GM23248 (cell line): Measurements from ENCODE around the gene COL11A1. TPM values are rescaled to one million over a fixed set of nuclear protein-coding genes. Genes with fewer than 3 reads are reported as not detected.

Experiments used
- DNase-seq: peaks from one replicate; pipeline ENCODE4 v3.0.0-alpha.2; 2015
- H2AFZ ChIP-seq: fragments of 200-600 bp; sonication (generic); 2 replicates; pipeline ENCODE4 v1.6.1; 2016; ENCODE audit warnings: antibody characterized with exemption
- H3F3A ChIP-seq: fragments of 200-600 bp; sonication (generic); 2 replicates; pipeline ENCODE4 v1.6.1; 2016; ENCODE audit warnings: mild to moderate bottlenecking, antibody characterized with exemption, mixed run types; ENCODE audit not compliant: insufficient read depth
- H3K27ac ChIP-seq: fragments of 200-600 bp; sonication (generic); 2 replicates; pipeline ENCODE4 v1.5.1; 2016; ENCODE audit warnings: mild to moderate bottlenecking
- H3K27me3 ChIP-seq: fragments of 200-600 bp; sonication (generic); replicated peaks from 2 replicates; pipeline ENCODE4 v1.6.1; 2016; ENCODE audit warnings: mild to moderate bottlenecking; ENCODE audit not compliant: insufficient read depth
- H3K36me3 ChIP-seq: fragments of 200-600 bp; sonication (generic); 2 replicates; pipeline ENCODE4 v1.6.1; 2016; ENCODE audit warnings: low read depth, mild to moderate bottlenecking
- H3K4me1 ChIP-seq: fragments of 200-600 bp; sonication (generic); 2 replicates; pipeline ENCODE4 v1.6.1; 2016; ENCODE audit warnings: mild to moderate bottlenecking; ENCODE audit not compliant: insufficient read depth
- H3K4me2 ChIP-seq: fragments of 200-600 bp; sonication (generic); one replicate; pipeline ENCODE4 v1.6.1; 2016; ENCODE audit warnings: mild to moderate bottlenecking; ENCODE audit not compliant: unreplicated experiment
- H3K4me3 ChIP-seq: fragments of 200-600 bp; sonication (generic); 2 replicates; pipeline ENCODE4 v1.5.1; 2016; ENCODE audit warnings: mild to moderate bottlenecking
- H3K79me2 ChIP-seq: fragments of 200-600 bp; sonication (generic); 2 replicates; pipeline ENCODE4 v1.6.1; 2016; ENCODE audit warnings: mild to moderate bottlenecking; ENCODE audit not compliant: insufficient read depth
- H3K9ac ChIP-seq: fragments of 200-600 bp; sonication (generic); 2 replicates; pipeline ENCODE4 v1.6.1; 2016; ENCODE audit warnings: mild to moderate bottlenecking
- H3K9me2 ChIP-seq: fragments of 200-600 bp; sonication (generic); 2 replicates; pipeline ENCODE4 v1.6.1; 2016; ENCODE audit warnings: mixed run types, mild to moderate bottlenecking, moderate library complexity; ENCODE audit not compliant: insufficient read depth
- H3K9me3 ChIP-seq: fragments of 200-600 bp; sonication (generic); one replicate; pipeline ENCODE4 v1.6.1; 2017; ENCODE audit warnings: low read depth
- H4K20me1 ChIP-seq: fragments of 200-600 bp; sonication (generic); 2 replicates; pipeline ENCODE4 v1.6.0; 2016; ENCODE audit not compliant: insufficient read depth
- EZH2 ChIP-seq: fragments of 200-600 bp; sonication (generic); IDR thresholded peaks from 2 replicates; pipeline ENCODE4 v1.6.1; 2018; ENCODE audit warnings: antibody characterized with exemption, mild to moderate bottlenecking; ENCODE audit not compliant: insufficient read depth, poor library complexity, severe bottlenecking
- EZH2phosphoT487 ChIP-seq: fragments of 200-600 bp; sonication (generic); IDR thresholded peaks from 2 replicates; pipeline ENCODE4 v1.6.1; 2018; ENCODE audit warnings: antibody characterized with exemption, moderate library complexity, mild to moderate bottlenecking, low read depth; ENCODE audit not compliant: insufficient read depth
- WGBS, 2 experiments: methylation state at CpG; one replicate each; pipeline ENCODE4 v1.1.6; 2015 to 2017; ENCODE audit warnings: low lambda C conversion rate in 2 of 2, low coverage in 1 of 2; ENCODE audit errors: missing lambda C conversion rate in 2 of 2; 5-methylcytosine and 5-hydroxymethylcytosine counted together
- in situ Hi-C: fragments of 300-500 bp; cut with MboI; formaldehyde crosslinking; loops from 2 replicates; pipeline ENCODE4 v1.15.0; 2020
- polyA plus RNA-seq: library from polyadenylated mRNA; unstranded; fragments of >200 nt; fragmentation: Nextera tagmentation; extraction: Ambion mirVana; gene quantifications from 2 replicates; pipeline ENCODE4 v1.2.1, GENCODE V29; 2016
- total RNA-seq: library from RNA; depleted of rRNA; stranded (reverse); fragments of >200 nt; shearing (Covaris generic); gene quantifications from 2 replicates; pipeline ENCODE4 v1.2.3, GENCODE V29; 2014

COL11A1 gene
- total and polyA plus RNA-seq, 2 experiments from 2014 or later: 7.1 to 10.2 TPM

- in situ Hi-C loops: no loop called here
- H3K9me3 ChIP-seq: no peaks in the 10 kb centered on the region
- H3K4me3 ChIP-seq: no peak overlapping the region
- DNase-seq: no peak
- TF ChIP-seq EZH2phosphoT487 (no peak), EZH2 (no peak)
- 28 to 35% methylated on average over 2 of the region's 2 CpGs for whole genome bisulfite sequencing, 2 experiments
- H3K36me3 ChIP-seq: no peaks in the 10 kb centered on the region
- H3K27ac ChIP-seq: no peak overlapping the region
- H2AFZ ChIP-seq: no peak overlapping the region
- no peaks in the 10 kb centered on the region for H3K27me3 ChIP-seq
- peaks cover 16% of the 10 kb centered on the region for H3K4me1 ChIP-seq
- H3F3A ChIP-seq: peaks cover 4% of the 10 kb centered on the region; the same call in 1 of the 2 replicates
- no peak overlapping the region for H3K4me2 ChIP-seq
- no peaks in the 10 kb centered on the region for H3K9me2 ChIP-seq
- no peaks in the 10 kb centered on the region for H4K20me1 ChIP-seq
- H3K79me2 ChIP-seq: no peaks in the 10 kb centered on the region
- no peak overlapping the region for H3K9ac ChIP-seq
Measured at GRCh38 chr1:103125219-103125618, 16.9 kb upstream of the COL11A1 start.

DNA sequence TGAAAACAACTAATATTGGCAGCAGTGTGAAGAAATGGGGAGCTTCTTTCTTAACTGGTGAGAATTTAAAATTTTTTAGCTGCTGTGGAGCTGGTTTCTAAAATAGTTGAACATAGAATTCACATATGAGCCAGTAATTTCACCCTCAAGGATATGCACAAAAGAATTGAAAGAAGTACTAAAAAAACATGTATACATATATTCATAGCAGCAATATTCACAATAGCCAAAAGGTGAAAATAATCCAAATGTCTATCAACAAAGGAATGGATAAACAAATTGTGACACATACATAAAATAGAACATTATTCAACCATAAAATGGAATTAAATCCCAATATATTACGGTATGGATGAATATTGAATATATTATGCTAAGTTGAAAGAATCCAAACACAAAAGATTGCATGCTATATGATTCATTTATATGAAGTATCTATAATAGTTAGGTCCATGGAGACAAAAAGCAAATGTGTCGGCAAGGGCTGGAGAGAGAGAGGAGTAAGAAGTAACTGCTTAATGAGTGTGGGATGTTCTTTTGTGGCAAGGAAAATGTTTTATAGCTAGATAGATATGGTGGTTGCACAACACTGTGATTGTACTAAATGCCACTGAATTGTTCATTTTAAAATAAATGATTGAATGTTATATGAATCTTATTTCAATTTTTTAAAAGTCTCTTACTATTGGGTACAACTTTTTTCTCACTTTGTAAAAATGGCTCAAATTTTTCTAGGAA, 14.8 kb upstream of the COL11A1 start:
- H4K20me1 ChIP-seq: no peaks in the 10 kb centered on the region
- no peaks in the 10 kb centered on the region for H3K9me2 ChIP-seq
- no peak overlapping the region for H3K4me2 ChIP-seq
- no peak overlapping the region for H3K27ac ChIP-seq
- no peak for DNase-seq
- no peaks in the 10 kb centered on the region for H3K27me3 ChIP-seq
- no peak overlapping the region for H2AFZ ChIP-seq
- WGBS, 2 experiments: 18 to 20% methylated on average over 2 of the region's 2 CpGs
- H3K36me3 ChIP-seq: no peaks in the 10 kb centered on the region
- H3K9me3 ChIP-seq: no peaks in the 10 kb centered on the region
- TF ChIP-seq EZH2phosphoT487 (no peak), EZH2 (no peak)
- in situ Hi-C loops: loop anchor here (25.0 kb wide), 1 partner anchor 339 kb away; no protein-coding TSS in a partner anchor
- H3K4me3 ChIP-seq: no peak overlapping the region
- H3F3A ChIP-seq: no peaks in the 10 kb centered on the region
- no peaks in the 10 kb centered on the region for H3K79me2 ChIP-seq
- no peak overlapping the region for H3K9ac ChIP-seq
- peaks cover 1% of the 10 kb centered on the region; the same call in 1 of the 2 replicates for H3K4me1 ChIP-seq

DNA sequence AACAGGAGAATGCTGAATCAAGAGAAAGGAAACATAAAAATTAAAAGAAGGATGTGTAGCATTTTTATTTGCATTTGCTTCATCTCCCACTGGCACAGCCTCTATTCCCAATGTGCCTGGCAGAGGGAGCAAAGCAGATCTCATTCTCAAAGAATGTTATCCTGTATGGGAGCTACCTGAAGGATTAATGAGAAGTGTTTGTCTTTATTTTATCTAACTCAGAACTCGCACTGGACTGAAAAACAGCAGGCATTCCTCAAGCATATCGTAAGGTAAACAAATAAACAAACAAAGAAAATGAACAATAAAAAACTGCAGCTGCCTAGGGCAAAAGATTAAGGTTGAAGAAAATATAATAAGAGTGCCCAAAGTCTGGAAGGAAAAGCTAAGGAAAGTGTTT, 12.7 kb upstream of the COL11A1 start:
- in situ Hi-C loops: loop anchor here (25.0 kb wide), 1 partner anchor 341 kb away; no protein-coding TSS in a partner anchor
- no peaks in the 10 kb centered on the region for H4K20me1 ChIP-seq
- no peak overlapping the region for H2AFZ ChIP-seq
- WGBS, 2 experiments: 32 to 34% methylated on average over 2 of the region's 2 CpGs
- TF ChIP-seq EZH2 (no peak), EZH2phosphoT487 (no peak)
- no peaks in the 10 kb centered on the region for H3K27me3 ChIP-seq
- no peak for DNase-seq
- H3K27ac ChIP-seq: no peak overlapping the region
- no peak overlapping the region for H3K4me2 ChIP-seq
- H3K9me2 ChIP-seq: no peaks in the 10 kb centered on the region
- H3K9ac ChIP-seq: no peak overlapping the region
- no peaks in the 10 kb centered on the region for H3K36me3 ChIP-seq
- no peak overlapping the region for H3K4me3 ChIP-seq
- H3K4me1 ChIP-seq: no peaks in the 10 kb centered on the region
- no peaks in the 10 kb centered on the region for H3F3A ChIP-seq
- no peaks in the 10 kb centered on the region for H3K79me2 ChIP-seq
- H3K9me3 ChIP-seq: no peaks in the 10 kb centered on the region

DNA sequence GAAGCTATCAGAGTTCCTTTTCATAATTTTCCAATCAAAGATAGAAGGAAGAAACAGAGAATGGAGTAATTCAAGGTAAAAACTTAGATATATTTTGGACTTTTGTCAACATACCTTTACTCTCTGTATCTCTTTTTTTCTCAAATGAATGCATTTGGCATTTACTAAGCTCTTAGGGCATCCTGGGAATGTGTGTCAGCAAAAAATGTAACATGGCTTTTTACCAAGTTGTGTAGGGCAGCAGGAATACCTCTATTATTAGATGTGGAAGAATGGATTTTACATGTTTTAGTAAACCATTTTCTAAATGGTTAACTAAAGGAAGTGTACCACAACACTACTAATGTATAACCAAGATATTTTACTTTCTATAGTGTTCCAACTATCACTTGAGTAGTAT, 4.2 kb upstream of the COL11A1 start:
- peaks cover 14% of the 10 kb centered on the region; the same call in 1 of the 2 replicates for H3K4me1 ChIP-seq
- no peaks in the 10 kb centered on the region for H3K9me2 ChIP-seq
- no peak overlapping the region for H3K9ac ChIP-seq
- no peak overlapping the region for H2AFZ ChIP-seq
- no peak overlapping the region for H3K27ac ChIP-seq
- H3K79me2 ChIP-seq: no peaks in the 10 kb centered on the region
- no peaks in the 10 kb centered on the region for H4K20me1 ChIP-seq
- no peaks in the 10 kb centered on the region for H3K36me3 ChIP-seq
- H3F3A ChIP-seq: no peaks in the 10 kb centered on the region
- DNase-seq: no peak
- H3K4me2 ChIP-seq: no peak overlapping the region
- no peaks in the 10 kb centered on the region for H3K9me3 ChIP-seq
- no peak for TF ChIP-seq EZH2
- 0 out of 2 replicates have a peak, but pooled peaks cover 11% of the 10 kb centered on the region for H3K27me3 ChIP-seq
- in situ Hi-C loops: loop anchor here (25.0 kb wide), 1 partner anchor 350 kb away; no protein-coding TSS in a partner anchor
- H3K4me3 ChIP-seq: no peak overlapping the region
